SHP77 (cell line): ENCODE data around the gene ASXL2.
"Not testable (repeated sequence)": the region's sequence is repeated elsewhere in the genome, so short reads cannot be mapped to it uniquely, and the experiment has no call there.

Experiments
- DNase-seq, 2 experiments: peaks; one replicate each; lab custom pipeline; 2025; lab: John Stamatoyannopoulos, UW

The ASXL2 gene

GRCh38 chr2:25832897-25833296, 45.4 kb downstream of the ASXL2 start:
- no peak for DNase-seq

GRCh38 chr2:25831746-25832449, 46.4 kb downstream of the ASXL2 start:
- no peak for DNase-seq

- no peak for DNase-seq
Measured at GRCh38 chr2:25829828-25830227, 48.5 kb downstream of the ASXL2 start.

- no peak for DNase-seq
Measured at GRCh38 chr2:25829377-25829704, 48.9 kb downstream of the ASXL2 start.

- DNase-seq: not testable (repeated sequence)
Measured at GRCh38 chr2:25828532-25829376, 49.5 kb downstream of the ASXL2 start.

GRCh38 chr2:25825238-25825637, 53.0 kb downstream of the ASXL2 start:
- no peak for DNase-seq

GRCh38 chr2:25824718-25825117, 53.6 kb downstream of the ASXL2 start:
- no peak for DNase-seq

- no peak for DNase-seq
Measured at GRCh38 chr2:25824216-25824615, 54.1 kb downstream of the ASXL2 start.

GRCh38 chr2:25822190-25823117, 55.8 kb downstream of the ASXL2 start:
- DNase-seq: no peak

GRCh38 chr2:25821225-25822056, 56.8 kb downstream of the ASXL2 start:
- no peak for DNase-seq

- DNase-seq: no peak
Measured at GRCh38 chr2:25819597-25820039, 58.7 kb downstream of the ASXL2 start.

- DNase-seq: no peak
Measured at GRCh38 chr2:25817630-25818029, 60.7 kb downstream of the ASXL2 start.

- DNase-seq: no peak
Measured at GRCh38 chr2:25817006-25817405, 61.3 kb downstream of the ASXL2 start.

- no peak for DNase-seq
Measured at GRCh38 chr2:25816249-25816648, 62.0 kb downstream of the ASXL2 start.

- no peak for DNase-seq
Measured at GRCh38 chr2:25814681-25815080, 63.6 kb downstream of the ASXL2 start.

GRCh38 chr2:25810428-25810827, 67.9 kb downstream of the ASXL2 start:
- DNase-seq: no peak

GRCh38 chr2:25809646-25810045, 68.6 kb downstream of the ASXL2 start:
- no peak for DNase-seq

GRCh38 chr2:25808006-25808383, 70.3 kb downstream of the ASXL2 start:
- no peak for DNase-seq

GRCh38 chr2:25806941-25807340, 71.3 kb downstream of the ASXL2 start:
- DNase-seq: no peak

- DNase-seq: no peak
Measured at GRCh38 chr2:25805987-25806386, 72.3 kb downstream of the ASXL2 start.

GRCh38 chr2:25804338-25804737, 73.9 kb downstream of the ASXL2 start:
- DNase-seq: no peak

GRCh38 chr2:25799301-25799700, 79.0 kb downstream of the ASXL2 start:
- DNase-seq: no peak
